LoVo (cell line): Measurements from ENCODE around the gene PLEKHA8.
"Not testable (repeated sequence)": the region's sequence is repeated elsewhere in the genome, so short reads cannot be mapped to it uniquely, and the experiment has no call there.

Experiments
- DNase-seq: peaks from one replicate; pipeline ENCODE4 v3.0.0-alpha.2; 2016; ENCODE audit warnings: low spot score

The PLEKHA8 gene

GRCh38 chr7:30026229-30027064 is 1.8 kb upstream of the PLEKHA8 start, which contains the start of gene FKBP14:
Gene FKBP14 (minus strand): TSS chr7:30026702. CDS start chr7:30026508, 194 bp downstream.
- peak; percentile 100 for DNase-seq

- peak; percentile 69 for DNase-seq
Measured at GRCh38 chr7:30027065-30027456, 1.2 kb upstream of the PLEKHA8 start.

DNA sequence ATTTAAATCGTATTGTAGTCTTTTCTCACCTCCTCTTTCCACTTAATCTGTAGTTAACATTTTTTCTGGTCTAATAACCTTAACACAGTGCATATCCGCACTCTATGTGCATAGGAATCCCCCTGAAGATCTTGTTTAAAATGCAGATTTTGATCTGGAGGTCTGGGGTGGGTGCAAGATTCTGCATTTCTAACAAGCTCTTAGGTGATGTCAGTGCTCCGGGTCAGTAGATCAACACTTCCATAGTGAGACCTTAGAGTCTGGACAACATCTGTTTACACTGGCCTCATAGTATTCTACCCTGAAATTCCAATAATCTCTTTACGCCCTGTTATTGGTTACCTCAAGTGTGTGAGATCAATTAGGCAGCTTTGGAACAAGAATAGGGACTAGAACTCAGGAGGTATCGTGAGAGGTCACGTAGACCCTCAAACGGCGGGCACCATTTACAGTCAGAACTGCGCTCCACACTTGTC is 434 bp upstream of the PLEKHA8 start:
- no peak for DNase-seq

DNA sequence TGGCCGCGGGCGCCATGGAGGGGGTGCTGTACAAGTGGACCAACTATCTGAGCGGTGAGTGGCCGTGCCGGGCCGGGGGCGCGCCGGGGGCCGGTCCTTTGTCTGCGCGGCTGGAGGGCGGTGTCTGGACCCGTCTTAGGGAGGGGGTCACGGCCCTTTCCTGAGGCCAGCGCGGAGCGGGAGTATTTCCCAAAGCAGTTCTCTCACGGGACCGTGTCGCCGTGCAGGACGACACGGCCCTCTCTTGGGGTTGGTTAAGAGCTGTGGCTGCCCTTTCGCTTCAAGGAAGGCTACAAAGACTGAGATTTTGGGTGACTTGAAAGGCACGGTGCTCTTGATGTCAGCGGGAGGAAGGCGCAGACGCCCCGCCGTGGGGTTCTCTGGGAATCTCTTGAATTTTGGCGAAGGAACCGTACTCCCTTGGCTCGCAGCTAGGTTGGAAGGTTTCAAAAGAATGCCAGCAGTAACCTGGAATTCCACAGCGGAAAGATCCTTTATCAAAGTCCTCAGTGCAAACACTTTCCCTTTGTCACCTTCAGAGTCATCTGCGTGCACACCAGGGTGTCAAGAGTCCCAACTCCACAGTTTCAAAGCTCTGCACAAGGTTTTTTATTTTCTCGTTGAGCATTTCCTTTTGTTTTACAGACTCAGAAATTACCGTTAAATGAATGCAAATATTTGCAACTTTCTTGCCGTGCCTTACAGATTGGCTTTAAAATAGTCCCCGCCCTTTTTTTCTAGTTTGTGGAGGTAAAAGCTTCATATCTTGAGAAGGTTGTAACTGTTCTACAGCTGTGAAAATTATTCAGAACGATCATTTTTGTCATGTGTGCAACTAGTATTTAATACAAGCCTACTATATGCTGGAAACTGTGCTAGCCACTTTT is 780 bp downstream of the PLEKHA8 start:
- peak; percentile 48 for DNase-seq

GRCh38 chr7:30029696-30030095 is 1.5 kb downstream of the PLEKHA8 start:
- peak; percentile 33 for DNase-seq

DNA sequence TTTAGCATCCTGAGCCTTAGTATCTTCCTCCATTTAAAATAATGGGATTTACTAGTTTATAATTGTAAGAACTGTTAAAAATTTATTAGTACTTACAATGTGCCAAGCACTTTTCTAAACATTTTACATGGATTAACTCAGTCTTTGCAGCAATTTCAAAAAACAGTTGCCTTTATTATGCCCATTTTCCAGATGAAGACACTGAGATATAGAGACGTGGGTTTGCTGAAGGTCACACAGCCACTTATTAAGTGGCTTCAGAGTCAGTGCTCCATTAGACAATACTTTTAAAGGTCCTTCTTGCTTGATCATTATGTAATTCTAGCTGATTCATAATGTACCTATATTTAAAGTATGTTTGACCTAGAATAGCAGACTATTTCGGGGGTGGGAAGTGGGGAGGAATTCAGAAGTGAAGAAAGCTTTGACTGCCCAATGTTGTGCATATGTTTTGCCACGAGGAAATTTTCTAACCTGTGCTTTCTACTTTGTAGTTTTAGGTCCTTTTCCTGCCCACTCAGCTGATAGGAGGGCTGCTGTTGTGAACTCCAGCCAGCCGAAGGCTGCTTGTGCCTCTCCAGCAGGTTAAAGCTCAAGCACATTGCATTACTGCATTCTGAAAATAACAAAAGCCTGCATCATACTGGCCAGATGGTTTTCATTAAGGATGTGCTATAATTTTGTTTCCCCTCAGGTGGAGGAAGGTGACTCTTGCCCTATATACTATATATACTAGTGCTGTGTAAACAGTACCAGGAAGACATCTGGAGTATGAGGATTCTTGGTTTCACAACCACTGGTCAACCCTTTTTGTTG is 4.3 kb downstream of the PLEKHA8 start:
- DNase-seq = no peak

- DNase-seq = no peak
Measured at GRCh38 chr7:30034501-30034900, 6.3 kb downstream of the PLEKHA8 start.

DNA sequence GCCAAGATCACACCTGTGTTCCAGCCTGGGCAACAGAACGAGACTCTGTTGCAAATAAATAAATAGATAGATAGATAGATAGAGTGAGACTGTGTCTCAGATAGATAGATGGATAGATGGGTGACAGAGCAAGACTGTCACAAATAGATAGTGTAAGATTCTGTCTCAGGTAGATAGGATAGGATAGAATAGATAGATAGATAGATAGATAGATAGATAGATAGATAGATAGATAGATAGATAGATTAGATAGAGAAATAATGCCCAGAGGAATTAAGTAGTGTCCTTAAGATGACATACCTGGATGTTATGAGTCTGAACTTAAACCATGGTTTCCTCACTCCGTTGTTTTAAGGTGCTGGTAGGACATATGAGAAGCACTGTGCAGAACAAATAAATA is 8.0 kb downstream of the PLEKHA8 start:
- no peak for DNase-seq

- DNase-seq = no peak
Measured at GRCh38 chr7:30038196-30038980, 10.2 kb downstream of the PLEKHA8 start.

DNA sequence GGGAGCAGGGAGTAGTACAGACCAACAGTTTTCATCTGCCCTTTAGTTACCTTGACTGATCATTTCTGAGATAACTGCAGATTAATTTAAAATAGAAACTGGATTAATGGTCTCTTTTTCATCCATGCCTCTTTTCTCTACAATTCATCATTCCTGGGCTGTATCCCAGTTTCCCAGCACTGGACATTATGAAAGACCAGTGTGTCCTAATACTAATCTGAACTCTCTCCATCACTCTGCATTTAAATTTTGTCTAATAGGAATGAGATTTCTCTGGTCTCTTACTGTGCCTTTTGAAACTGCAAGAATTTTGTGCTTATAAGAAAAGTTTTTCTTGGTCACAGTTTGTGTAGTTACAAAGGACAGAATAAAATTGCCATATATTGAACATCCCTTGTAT is 12.7 kb downstream of the PLEKHA8 start:
- DNase-seq = no peak

- no peak for DNase-seq
Measured at GRCh38 chr7:30041526-30042269, 13.5 kb downstream of the PLEKHA8 start.

GRCh38 chr7:30046127-30046770 is 18.0 kb downstream of the PLEKHA8 start:
- DNase-seq = no peak

DNA sequence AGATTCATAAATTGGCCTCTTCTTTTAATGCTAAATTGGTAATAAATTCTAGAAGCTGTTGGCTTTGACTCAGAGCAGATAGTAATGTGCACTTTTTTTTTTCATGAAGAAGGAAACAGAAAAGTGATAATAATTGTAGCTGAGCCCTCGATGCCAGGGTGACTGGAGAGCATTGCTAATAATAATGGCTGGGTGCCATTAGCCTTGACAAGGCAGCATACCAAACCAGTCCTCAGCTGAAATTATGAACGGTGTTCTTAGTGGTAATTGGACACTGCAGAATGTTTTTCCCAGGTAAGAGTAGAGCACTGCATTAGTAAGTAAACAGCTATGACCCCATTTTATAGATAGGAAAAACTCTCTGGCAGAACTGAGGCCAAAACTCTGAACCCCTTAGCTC is 18.9 kb downstream of the PLEKHA8 start:
- DNase-seq = no peak

DNA sequence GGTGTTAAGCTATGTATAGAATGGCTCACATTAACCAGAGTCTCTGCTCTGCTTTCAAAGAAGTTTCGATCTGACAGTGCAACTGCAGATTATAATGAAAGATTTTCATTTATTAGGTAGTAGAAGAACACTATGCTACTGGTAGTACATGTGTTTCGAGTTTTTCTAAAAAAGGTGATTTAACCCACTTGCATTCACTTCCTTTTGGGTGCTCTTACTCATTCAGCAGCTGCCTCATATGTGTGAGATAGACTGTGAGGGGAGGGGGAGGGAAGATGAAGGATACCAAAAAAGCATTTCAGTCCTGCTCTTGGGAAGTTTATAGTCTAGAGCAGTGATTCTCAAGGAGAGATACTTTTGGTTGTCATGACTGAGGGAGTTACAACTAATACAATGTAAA is 20.4 kb downstream of the PLEKHA8 start:
- no peak for DNase-seq

DNA sequence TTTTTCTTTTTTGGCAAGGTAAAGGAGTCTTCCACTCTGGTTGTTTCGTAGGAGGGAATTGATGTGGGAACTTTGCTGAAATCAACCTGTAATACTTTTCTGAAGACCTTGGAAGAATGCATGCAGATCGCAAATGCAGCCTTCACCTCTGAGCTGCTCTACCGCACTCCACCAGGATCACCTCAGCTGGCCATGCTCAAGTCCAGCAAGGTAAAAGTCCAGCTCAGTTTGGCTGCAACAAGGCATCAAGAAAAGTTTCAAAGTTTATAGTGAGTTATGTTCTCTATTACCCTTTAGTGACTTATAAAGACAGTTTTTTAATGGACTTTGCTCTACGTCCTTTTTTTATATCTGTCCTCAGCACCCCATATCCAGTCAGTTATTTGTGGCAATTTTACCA is 21.0 kb downstream of the PLEKHA8 start:
- no peak for DNase-seq

- DNase-seq = no peak
Measured at GRCh38 chr7:30053068-30053467, 24.9 kb downstream of the PLEKHA8 start.

- no peak for DNase-seq
Measured at GRCh38 chr7:30057741-30058140, 29.5 kb downstream of the PLEKHA8 start.

DNA sequence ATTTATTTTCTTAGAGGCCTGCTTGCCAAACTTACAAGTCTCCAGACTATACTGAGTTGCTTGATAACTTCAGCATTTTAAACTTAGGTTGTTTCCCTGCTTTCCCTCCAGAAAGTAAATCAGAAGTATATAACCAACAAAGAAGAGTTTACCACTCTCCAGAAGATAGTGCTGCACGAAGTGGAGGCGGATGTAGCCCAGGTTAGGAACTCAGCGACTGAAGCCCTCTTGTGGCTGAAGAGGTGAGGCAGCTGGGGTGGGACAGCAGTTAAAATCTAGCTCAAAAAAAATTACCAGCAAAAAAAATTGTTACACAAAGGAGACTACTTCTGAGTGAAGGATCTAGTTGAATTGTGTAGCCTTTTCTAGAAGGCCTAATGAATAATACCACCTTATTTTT is 33.6 kb downstream of the PLEKHA8 start:
- not testable (repeated sequence) for DNase-seq

- peak; percentile 24 for DNase-seq
Measured at GRCh38 chr7:30062587-30062986, 34.4 kb downstream of the PLEKHA8 start.

GRCh38 chr7:30065746-30066145 is 37.5 kb downstream of the PLEKHA8 start:
- DNase-seq = no peak
